Thoracic aorta (tissue), 2 donors: ENCODE measurements around the gene LRP6. TPM values are rescaled to one million over a fixed set of nuclear protein-coding genes. Genes with fewer than 3 reads are reported as not detected.
"Not testable (repeated sequence)": the region's sequence is repeated elsewhere in the genome, so short reads cannot be mapped to it uniquely, and the experiment has no call there.

Experiments
- ATAC-seq: fragments of 150-250 bp; one replicate; pipeline ENCODE4 v1.8.0; 2017; ENCODE audit warnings: low read depth; ENCODE audit not compliant: insufficient number of reproducible peaks, low FRiP score
- DNase-seq: peaks from one replicate; pipeline ENCODE4 v3.0.0-alpha.2; 2020; ENCODE audit warnings: low spot score
- H3K27ac ChIP-seq, 2 donors: fragments of 200-600 bp; sonication (generic); 1 replicate in 1 of 2; 2 replicates in 1 of 2; pipeline ENCODE4 v1.5.1; 2016; ENCODE audit warnings: mild to moderate bottlenecking in 2 of 2, moderate library complexity in 2 of 2
- H3K27me3 ChIP-seq: fragments of 200-600 bp; sonication (generic); replicated peaks from 2 replicates; pipeline ENCODE4 v1.6.0; 2016; ENCODE audit warnings: mild to moderate bottlenecking; ENCODE audit not compliant: insufficient read depth
- H3K36me3 ChIP-seq: fragments of 200-600 bp; sonication (generic); one replicate; pipeline ENCODE4 v1.5.1; 2016
- H3K4me1 ChIP-seq, 2 donors: fragments of 200-600 bp; sonication (generic); 1 replicate in 1 of 2; 2 replicates in 1 of 2; pipeline versions ENCODE4 v1.5.1 to v1.6.0; 2016; ENCODE audit warnings: low read depth in 2 of 2, mild to moderate bottlenecking in 1 of 2; ENCODE audit not compliant: control insufficient read depth in 1 of 2
- H3K4me3 ChIP-seq: fragments of 200-600 bp; sonication (generic); 2 replicates; pipeline ENCODE4 v1.5.1; 2016; ENCODE audit warnings: mild to moderate bottlenecking
- H3K9me3 ChIP-seq: fragments of 200-600 bp; sonication (generic); 2 replicates; pipeline ENCODE4 v1.5.1; 2016
- total RNA-seq, 2 donors: library from RNA; depleted of rRNA; stranded (reverse); fragments of >200 nt; gene quantifications; one replicate each; pipeline versions ENCODE4 v1.1.0 to v1.2.3, GENCODE V29; 2016
- TF ChIP-seq, protein P1 (sequence below): fragments of 200-600 bp; sonication (generic); IDR thresholded peaks from one replicate; pipeline ENCODE4 v1.5.1; 2019; ENCODE audit warnings: antibody characterized with exemption

The LRP6 gene
- total RNA-seq, 2 donors from 2014 or later, result 39.9 to 41.5 TPM

DNA sequence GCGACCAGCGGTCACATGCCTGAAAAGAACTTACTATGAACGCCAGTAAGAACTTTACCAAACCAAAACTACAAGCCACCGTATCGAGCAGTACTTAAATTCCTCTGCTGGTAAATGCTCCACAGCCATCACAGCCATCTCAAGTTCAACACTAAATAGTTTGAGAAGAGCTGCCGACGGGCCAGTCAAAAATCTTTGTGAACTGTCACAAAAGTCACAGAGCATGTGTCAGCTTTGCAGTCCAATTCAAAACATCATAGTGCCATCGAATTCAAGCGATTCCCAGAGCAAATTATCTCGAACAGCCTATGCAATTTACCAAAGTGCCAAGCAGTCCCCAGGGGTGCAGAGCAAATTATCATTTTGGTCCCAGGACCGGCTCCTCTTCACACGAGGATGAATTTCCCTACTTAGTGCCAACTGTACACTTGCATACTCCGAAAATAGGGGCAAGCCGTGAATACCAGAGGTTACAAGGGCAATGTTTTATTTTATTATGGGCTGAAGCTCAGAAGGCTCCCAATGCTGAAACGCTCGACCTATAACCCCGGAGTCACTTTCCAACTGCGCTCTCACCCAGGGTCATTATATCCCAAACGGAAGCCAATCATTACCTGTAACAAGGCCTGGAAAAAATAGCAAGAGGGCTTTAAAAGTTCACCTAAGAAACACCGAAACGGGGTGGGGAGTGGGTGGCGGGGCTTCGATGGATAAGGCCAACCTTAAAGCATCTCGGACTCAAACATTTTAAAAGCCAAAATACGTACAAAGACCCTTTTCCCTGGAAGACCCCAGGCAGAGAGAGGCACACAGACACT, 1.1 kb downstream of the LRP6 start:
- Histone ChIP-seq H3K4me1 (peaks cover 7 to 25% of the 10 kb centered on the region in 2 donors), H3K4me3 (peak overlapping the region; percentile 91), H3K27me3 (no peaks in the 10 kb centered on the region), H3K9me3 (no peaks in the 10 kb centered on the region), H3K27ac (peak overlapping the region; percentile 98 to 100), H3K36me3 (no peaks in the 10 kb centered on the region)
- TF ChIP-seq, protein P1, sequence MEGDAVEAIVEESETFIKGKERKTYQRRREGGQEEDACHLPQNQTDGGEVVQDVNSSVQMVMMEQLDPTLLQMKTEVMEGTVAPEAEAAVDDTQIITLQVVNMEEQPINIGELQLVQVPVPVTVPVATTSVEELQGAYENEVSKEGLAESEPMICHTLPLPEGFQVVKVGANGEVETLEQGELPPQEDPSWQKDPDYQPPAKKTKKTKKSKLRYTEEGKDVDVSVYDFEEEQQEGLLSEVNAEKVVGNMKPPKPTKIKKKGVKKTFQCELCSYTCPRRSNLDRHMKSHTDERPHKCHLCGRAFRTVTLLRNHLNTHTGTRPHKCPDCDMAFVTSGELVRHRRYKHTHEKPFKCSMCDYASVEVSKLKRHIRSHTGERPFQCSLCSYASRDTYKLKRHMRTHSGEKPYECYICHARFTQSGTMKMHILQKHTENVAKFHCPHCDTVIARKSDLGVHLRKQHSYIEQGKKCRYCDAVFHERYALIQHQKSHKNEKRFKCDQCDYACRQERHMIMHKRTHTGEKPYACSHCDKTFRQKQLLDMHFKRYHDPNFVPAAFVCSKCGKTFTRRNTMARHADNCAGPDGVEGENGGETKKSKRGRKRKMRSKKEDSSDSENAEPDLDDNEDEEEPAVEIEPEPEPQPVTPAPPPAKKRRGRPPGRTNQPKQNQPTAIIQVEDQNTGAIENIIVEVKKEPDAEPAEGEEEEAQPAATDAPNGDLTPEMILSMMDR, result no peak
- DNase-seq (no peak), ATAC-seq (peak; percentile 6)

DNA sequence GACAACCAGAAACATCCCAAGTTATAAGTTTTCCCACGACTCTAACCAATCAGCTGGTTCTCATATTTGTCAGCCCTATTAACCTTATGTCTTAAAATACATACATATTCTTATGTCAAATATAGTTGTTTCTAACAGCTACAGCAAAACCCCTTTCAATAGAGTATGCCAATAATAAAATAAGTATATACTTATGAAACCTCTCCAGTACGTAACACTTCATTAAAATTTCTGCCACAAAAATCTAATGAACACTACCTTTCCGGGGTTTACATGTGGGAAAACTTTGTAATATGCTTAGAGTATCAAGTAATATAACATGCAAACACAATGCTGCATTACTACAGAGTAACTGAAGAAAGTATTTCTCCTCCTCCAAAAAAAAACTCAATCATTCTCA, 1.8 kb downstream of the LRP6 start:
- ATAC-seq (no peak), DNase-seq (no peak)
- Histone ChIP-seq H3K4me3 (peak overlapping the region; percentile 91), H3K4me1 (peaks cover 7 to 25% of the 10 kb centered on the region in 2 donors), H3K27ac (peak overlapping the region; percentile 98 to 100), H3K9me3 (no peaks in the 10 kb centered on the region), H3K36me3 (no peaks in the 10 kb centered on the region), H3K27me3 (no peaks in the 10 kb centered on the region)
- TF ChIP-seq, protein P1, result no peak

DNA sequence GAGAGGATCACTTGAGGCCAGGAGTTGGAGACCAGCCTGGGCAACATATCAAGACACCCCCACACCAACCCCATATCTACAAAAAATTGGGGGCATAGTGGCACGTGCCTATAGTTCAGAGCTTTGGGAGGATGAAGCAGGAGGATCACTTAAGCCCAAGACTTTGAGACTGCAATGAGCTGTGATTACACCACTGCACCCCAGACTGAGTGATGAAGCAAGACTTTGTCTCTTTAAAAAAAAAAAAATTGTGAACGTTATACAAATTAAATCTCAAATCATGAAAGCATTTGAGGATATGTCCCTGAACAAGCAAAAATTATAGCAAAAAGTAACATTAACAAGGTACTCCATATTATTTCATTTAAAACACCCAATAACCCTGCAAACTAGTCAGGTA, 2.9 kb downstream of the LRP6 start:
- no peak overlapping the region for H3K27ac ChIP-seq
- no peaks in the 10 kb centered on the region for H3K27me3 ChIP-seq
- peak overlapping the region; percentile 91 for H3K4me3 ChIP-seq
- no peaks in the 10 kb centered on the region for H3K36me3 ChIP-seq
- DNase-seq (no peak), ATAC-seq (no peak)
- H3K4me1 ChIP-seq, result peaks cover 7 to 25% of the 10 kb centered on the region in 2 donors
- TF ChIP-seq, protein P1, result no peak
- no peaks in the 10 kb centered on the region for H3K9me3 ChIP-seq

DNA sequence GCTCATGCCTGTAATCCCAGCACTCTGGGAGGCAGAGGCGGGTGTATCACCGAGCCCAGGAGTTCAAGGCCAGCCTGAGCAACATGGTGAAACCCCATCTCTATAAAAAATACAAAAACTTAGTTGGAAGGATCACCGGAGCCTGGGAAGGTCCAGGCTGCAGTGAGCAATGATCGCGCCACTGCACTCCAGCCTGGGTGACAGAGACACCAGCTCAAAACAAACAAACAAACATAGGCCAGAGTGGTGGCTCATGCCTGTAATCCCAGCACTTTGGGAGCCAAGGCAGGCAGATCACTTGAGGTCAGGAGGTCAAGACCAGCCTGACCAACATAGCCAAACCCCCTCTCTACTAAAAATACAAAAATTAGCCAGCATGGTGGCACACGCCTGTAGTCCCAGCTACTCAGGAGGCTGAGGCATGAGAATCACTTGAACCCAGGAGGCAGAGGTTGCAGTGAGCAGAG, 10.5 kb downstream of the LRP6 start:
- not testable (repeated sequence) for H3K36me3 ChIP-seq, H3K9me3 ChIP-seq, ATAC-seq, H3K27ac ChIP-seq, DNase-seq, H3K4me3 ChIP-seq, H3K27me3 ChIP-seq
- peaks cover 3 to 23% of the 10 kb centered on the region in 2 donors for H3K4me1 ChIP-seq

DNA sequence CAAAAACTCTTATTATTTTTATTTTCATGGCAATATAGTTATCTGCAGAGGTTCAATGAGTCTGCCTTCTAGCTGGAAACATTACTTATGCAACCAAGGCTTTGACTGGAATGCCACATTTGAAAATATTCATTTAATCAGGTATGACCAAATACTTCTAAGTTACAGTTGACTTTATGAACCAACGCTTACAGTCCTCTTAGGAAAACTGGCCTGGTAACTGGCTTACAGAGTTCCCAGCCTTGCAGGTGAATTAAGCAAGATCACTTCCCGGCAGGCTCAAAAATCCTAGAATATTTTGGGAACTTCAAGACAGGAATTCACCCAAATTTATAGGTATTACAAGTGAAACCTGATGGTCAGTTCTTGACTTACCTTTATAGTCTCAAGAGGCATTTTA, 12.3 kb downstream of the LRP6 start:
- Histone ChIP-seq H3K36me3 (no peaks in the 10 kb centered on the region), H3K9me3 (no peaks in the 10 kb centered on the region), H3K4me1 (peaks cover 3 to 23% of the 10 kb centered on the region in 2 donors), H3K27me3 (no peaks in the 10 kb centered on the region), H3K4me3 (no peak overlapping the region), H3K27ac (no peak overlapping the region)
- no peak for DNase-seq
- TF ChIP-seq, protein P1, result no peak
- no peak for ATAC-seq
